Renal pelvis (tissue), 4 donors: ENCODE results near the gene GARIN1A. TPM values are rescaled to one million over a fixed set of nuclear protein-coding genes. Genes with fewer than 3 reads are reported as not detected.

Experiments
- DNase-seq: peaks from one replicate; pipeline ENCODE4 v3.0.0-alpha.2; 2013
- polyA plus RNA-seq, 3 donors: library from polyadenylated mRNA; unstranded; fragments of 120-200 nt; gene quantifications; one replicate each; pipeline ENCODE4 v1.2.1, GENCODE V29; 2013; ENCODE audit not compliant: insufficient read length in 3 of 3

The GARIN1A gene
- polyA plus RNA-seq, 3 donors, result 1.4 to 5.7 (median 3.4) TPM

DNA sequence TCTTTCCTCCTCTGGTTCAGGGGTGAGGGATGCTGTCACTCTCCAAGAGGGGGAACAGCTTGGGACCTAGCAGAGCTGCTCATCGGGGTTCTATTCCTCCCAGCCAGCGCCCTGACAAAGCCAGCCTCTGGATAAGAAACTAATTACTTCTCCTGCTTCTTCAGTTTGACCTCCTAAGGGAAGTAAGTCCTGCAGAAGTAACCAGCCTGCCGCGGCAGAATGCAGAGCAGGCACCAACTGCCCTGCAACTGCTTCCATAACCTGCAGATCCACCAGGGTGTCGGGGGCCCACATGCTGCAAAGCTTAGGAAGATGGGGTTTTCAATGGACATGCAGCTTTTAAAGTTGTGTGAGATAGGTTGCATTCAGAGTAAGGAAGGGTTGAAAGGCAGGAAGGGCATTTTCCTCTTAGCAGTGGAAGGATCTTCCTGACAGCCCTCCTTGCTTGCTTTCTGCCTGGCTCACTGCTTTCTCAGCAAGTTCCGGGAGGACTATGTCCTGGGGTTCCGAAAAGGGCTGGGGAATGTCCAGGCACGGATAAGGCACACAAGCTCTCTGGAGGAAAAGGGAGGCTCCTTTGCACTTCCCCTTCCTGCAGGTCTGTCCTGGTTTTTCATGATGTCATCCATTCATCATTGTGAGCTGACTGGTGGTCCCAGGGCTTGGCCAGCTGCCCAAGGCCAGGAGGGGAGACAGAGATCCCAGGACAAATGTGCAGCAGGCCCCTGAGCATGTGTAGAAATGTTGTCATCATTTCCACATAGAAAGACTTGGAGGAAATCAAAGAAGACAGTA is 42.8 kb downstream of the GARIN1A start:
- no peak for DNase-seq

DNA sequence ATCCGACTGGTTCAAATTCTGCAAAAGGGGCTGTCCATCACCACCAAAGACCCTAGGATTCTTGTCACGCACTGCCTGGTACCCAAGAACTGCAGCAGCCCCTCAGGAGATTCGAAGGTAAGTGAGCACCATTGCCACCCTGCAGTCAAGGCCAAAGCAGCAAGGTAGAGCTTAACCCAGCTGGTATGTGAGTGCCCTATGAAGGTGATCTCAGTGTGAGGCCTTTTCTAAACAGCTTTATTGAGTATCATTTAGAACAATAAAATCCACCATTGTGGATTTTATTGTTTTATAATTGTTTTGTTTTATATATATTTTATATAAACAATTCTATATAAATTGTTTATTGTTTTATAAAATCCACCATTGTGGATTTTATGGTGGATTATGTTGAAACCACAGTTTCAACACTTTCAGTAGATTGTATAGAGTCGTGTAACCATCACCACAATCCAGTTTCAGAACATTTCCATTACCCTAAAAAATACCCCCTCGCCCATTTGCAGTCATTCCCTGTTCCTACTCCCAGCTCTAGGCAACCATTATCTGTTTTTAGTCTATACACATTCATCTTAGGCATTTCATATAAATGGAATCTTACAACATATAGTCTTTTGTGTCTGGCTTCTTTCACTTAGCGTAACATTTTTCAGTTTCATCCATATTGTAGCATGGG is 47.0 kb downstream of the GARIN1A start:
- DNase-seq, result no peak

DNA sequence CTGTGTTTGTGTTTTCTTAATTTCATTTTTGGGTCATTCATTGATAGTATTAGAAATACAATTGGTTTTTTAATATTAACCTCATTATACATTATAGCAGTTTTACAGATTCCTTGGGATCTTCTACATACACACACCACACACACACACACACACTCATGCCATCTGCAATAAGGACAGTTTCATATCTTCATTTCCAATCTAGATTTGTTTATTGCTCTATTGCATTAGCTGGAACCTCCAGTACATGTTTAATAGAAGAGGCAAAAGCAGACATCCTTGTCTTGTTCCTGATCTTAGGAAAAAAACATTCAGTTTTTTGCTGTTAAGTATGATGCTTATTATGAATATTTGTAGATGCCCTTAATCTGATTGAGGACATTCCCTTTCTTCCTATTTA is 49.3 kb downstream of the GARIN1A start:
- DNase-seq, result no peak

Other genes starting within 250 kb of the GARIN1A start
- gene HILPDA, start 216.4 kb upstream of the GARIN1A start, polyA plus RNA-seq, result 10 to 100 TPM; 17.2 to 24.2 (median 23.8) TPM
- 10 to 100 TPM; 19.5 to 35.5 (median 26.2) TPM for gene METTL2B, start 195.5 kb upstream of the GARIN1A start, polyA plus RNA-seq
- gene CALU, start 67.1 kb downstream of the GARIN1A start, polyA plus RNA-seq, result 100 to 1,000 TPM; 164 to 202 (median 184) TPM
- 1 to 10 TPM; 1.2 to 1.9 (median 1.4) TPM for gene OPN1SW, start 103.5 kb downstream of the GARIN1A start, polyA plus RNA-seq
- 10 to 100 TPM; 17.2 to 27.0 (median 20.6) TPM for gene CCDC136, start 119.7 kb downstream of the GARIN1A start, polyA plus RNA-seq
- 10 to 100 TPM; 15.8 to 24.8 (median 18.6) TPM for gene FLNC, start 158.1 kb downstream of the GARIN1A start, polyA plus RNA-seq
- 100 to 1,000 TPM; 232 to 280 (median 269) TPM for gene ATP6V1F, start 190.6 kb downstream of the GARIN1A start, polyA plus RNA-seq
- 10 to 100 TPM; 20.7 to 34.5 (median 32.4) TPM for gene KCP, start 238.4 kb downstream of the GARIN1A start, polyA plus RNA-seq